H54 (cell line): ENCODE results near the gene FAM81A.
"Not testable (repeated sequence)": the region's sequence is repeated elsewhere in the genome, so short reads cannot be mapped to it uniquely, and the experiment has no call there.

Experiments used
- DNase-seq: peaks from one replicate; pipeline ENCODE4 v3.0.0; 2011; ENCODE audit warnings: low spot score, mixed read lengths; ENCODE audit not compliant: insufficient read length
- FAIRE-seq: peaks from 3 replicates; lab custom pipeline; 2011; peaks lifted over from hg19 to GRCh38; lab: Jason Lieb, UNC
- POLR2A ChIP-seq: IDR thresholded peaks from 2 replicates; pipeline ENCODE4 v1.6.1; 2011; ENCODE audit warnings: low read depth, mild to moderate bottlenecking, low read length

FAM81A gene

DNA sequence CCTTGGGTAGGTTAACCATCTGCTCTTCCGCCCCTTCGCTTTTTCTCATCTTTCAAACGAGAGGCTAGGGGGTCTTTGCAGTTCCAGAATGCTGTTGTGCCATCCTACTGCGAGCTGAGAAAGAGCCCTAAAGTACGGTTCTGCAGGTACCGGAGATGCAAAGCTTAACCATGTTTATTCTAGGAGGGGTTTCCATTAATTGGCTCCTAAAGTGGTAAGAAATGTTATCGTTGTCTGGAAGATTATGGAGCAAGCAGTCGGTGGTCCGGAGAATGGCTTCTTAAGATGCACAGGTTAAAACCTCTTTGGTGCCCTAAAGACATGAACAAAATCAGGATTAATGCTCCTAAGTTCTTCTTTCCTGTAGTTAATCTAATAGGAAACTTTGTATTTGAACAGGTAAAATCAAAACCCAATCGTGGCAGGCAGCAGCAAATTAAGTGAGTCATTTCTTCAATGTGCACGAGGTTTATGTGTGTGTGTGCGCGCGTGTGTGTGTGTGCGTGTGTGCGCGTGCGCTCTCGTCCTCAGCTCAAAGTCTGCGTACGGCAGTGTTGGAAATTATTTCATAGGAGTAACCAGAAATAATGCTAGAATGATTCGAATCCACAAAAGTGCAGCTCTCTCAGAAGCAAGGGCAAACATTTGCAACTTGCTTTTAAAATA is 772 bp downstream of the FAM81A start:
- FAIRE-seq (no peak), DNase-seq (no peak)

GRCh38 chr15:59439576-59439975 is 1.6 kb downstream of the FAM81A start:
- FAIRE-seq (no peak), DNase-seq (no peak)
- TF ChIP-seq POLR2A: no peak

More for the DNA sequence above, 772 bp downstream of the FAM81A start:
- no peak for TF ChIP-seq POLR2A

- TF ChIP-seq POLR2A: no peak
- no peak for DNase-seq
- FAIRE-seq: no peak
These were observed 5.5 kb downstream of the FAM81A start for GRCh38 chr15:59443341-59444072.

- DNase-seq: no peak
- TF ChIP-seq POLR2A: no peak
- FAIRE-seq: no peak
These were observed 6.3 kb downstream of the FAM81A start for GRCh38 chr15:59444081-59444835.

DNA sequence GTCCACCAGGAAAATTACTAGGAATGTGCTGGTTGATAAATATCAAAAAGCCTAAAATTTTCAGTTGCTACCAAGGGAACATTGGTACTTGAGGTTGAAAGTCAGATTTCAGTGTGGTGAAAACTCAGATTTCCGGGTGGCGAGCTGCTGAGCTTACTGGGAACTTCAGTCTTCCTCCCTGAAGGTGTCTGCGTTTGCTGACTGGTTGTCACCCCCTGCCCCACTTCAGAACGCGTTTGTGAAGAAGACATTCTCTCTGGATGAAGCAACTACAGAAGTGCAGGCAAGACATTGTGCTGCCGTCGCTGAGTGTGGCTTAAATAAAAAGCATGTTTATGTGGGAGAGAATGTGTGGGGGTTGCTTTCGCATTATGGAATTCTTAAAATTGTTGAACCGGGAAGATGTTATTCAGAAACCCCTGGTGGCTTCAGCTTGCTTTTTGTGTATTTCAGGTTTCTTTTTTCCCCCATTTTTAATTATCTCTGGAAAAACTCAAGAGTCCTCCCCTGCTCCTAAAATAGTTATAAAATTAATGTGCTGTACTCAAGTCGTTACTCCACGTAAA is 7.1 kb downstream of the FAM81A start:
- no peak for FAIRE-seq
- no peak for TF ChIP-seq POLR2A
- no peak for DNase-seq

DNA sequence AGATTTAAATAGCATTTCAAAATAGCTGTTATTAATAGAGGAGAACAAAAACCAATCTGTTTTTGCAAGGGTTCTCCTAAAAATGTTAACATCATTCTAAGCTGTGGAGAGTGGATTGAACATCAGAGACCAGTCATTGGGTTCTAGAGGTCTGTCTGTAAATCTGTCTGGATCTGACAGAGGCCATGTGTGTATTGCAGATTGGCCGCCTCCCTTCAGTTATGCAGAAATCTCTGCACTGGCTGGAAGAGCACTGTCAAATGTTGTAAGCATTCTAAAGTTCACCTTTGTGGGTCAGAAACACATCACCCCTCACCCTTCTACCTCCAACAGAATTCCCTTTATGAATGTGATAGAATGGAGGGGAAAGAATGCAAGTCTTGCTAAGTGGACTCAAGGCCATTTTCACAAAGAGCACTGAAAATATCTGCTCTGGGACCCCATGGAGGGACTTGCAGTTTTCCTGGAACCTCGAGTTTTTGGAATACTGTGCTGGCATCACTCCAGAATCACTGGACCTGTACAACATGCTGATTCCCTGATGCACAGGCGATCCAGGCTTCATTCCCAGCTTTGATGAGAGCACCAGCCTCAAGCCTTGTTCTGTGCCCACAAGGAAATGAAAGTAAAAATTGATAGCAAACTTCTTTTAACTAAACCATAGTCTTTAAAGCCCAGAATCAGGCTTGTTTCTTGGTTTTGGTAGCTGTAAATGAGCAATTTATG is 8.4 kb downstream of the FAM81A start:
- no peak for TF ChIP-seq POLR2A
- FAIRE-seq: no peak
- no peak for DNase-seq

GRCh38 chr15:59447367-59447766 is 9.4 kb downstream of the FAM81A start:
- TF ChIP-seq POLR2A: no peak

DNA sequence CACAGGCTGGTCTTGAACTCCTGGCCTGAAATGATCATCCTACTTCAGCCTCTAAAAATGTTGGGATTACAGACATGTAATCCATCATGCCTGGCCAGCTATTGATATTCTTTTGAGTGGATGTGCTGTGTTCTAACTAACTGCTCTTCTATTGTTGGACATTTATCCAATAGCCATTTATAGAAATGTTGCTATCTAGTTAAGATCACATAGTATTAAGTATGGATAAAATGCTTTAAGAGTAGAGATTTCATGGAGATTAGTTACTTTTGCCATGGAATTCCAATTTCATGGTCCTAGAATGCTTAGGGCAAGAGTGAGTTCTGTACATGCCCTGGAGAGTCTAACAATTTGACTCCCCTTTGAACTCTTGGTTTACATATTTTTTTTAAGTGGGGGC is 10.9 kb downstream of the FAM81A start:
- FAIRE-seq: no peak

More at GRCh38 chr15:59447367-59447766, 9.4 kb downstream of the FAM81A start:
- FAIRE-seq (no peak), DNase-seq (no peak)

DNA sequence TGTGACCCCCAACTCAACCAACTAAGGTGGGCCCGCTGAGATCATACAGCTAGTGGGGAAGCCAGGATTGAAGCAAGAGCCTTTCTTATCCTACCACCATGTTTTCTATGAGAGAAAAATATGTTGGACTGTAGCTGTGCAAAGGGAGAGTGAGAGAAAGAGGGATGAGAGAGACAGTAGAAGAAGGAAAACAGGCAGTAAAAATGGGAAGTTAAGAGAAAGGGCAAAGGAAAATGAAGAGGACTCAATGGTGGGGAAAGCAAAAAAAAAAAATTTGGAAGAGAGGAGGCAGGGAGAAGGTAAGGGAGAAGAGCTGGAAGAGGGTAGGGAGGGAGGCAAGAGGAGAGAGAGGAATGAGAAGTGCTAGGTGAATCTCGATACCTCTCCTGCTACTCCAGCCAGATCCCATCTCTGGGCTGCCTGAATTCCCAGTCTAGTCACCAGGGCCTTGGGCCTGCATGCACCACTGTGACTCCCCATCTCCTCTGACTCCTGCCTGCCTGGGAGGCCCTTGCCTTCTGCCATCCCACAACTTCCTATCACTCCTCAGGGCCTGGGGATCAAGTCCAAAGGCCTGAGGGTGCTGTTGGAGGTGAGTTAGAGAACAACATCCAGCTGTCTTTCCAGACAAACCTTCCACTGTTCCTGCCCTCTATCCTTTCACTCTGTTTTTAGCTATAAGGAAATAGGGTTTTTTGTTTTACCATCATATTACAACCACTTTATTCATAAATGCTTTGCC is 15.7 kb downstream of the FAM81A start:
- DNase-seq (no peak), FAIRE-seq (no peak)
- TF ChIP-seq POLR2A: no peak

More for the DNA sequence above, 10.9 kb downstream of the FAM81A start:
- no peak for DNase-seq
- TF ChIP-seq POLR2A: no peak

- FAIRE-seq (no peak), DNase-seq (no peak)
- no peak for TF ChIP-seq POLR2A
These were observed 18.1 kb downstream of the FAM81A start for GRCh38 chr15:59456114-59456513.

DNA sequence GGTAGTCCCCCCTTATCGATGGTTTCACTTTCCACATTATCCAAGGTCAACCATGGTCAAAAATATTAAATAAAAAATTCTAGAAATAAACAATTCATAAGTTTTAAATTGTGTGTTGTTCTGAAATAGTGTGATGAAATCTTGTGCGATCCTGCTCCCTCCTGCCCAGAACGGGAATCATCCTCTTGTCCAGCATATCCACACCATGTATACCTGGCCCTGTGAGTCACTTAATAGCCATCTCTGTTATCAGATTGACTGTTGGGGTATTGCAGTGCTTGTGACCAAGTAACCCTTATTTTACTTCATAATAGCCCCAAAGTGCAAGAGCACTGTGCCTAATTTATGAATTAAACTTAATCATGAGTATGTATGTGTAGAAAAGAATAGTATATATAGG is 19.1 kb downstream of the FAM81A start:
- FAIRE-seq (no peak), DNase-seq (no peak)
- TF ChIP-seq POLR2A: no peak

DNA sequence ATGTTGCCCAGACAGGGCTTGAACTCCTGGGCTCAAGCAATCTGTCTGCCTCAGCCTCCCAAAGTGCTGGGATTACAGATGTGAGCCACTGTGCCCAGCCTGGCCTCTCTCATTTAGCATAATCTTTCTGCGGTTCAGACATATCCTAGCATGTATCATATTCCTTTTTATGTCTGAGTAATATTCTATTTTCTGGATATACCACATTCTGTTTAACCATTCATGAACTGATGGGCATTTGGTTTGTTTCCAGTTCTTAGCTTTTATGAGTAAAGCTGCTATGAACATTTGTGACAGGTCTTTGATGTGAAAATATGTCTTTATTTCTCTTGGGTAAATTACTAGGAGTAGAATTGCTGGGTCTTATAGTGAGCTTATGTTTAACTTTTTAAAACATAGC is 23.5 kb downstream of the FAM81A start:
- DNase-seq: no peak
- no peak for FAIRE-seq
- TF ChIP-seq POLR2A: no peak

DNA sequence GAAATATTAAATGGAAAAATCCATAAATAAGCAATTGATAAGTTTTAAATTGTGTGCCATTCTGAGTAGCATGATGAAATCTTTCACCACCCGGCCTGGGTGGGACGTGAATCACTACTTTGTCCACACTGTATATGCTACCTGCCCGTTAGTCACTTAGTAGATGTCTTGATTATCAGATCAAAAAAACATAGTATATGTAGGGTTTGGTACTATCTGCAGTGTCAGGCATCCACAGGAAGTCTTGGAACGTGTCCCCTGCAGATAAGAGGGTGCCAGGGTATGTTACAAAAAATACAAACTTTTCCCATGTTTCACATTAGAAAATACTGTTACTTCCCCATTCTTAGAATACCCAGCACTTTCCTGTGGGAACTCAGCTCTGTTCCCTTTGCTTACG is 35.2 kb downstream of the FAM81A start:
- no peak for DNase-seq
- TF ChIP-seq POLR2A: no peak
- FAIRE-seq: no peak

DNA sequence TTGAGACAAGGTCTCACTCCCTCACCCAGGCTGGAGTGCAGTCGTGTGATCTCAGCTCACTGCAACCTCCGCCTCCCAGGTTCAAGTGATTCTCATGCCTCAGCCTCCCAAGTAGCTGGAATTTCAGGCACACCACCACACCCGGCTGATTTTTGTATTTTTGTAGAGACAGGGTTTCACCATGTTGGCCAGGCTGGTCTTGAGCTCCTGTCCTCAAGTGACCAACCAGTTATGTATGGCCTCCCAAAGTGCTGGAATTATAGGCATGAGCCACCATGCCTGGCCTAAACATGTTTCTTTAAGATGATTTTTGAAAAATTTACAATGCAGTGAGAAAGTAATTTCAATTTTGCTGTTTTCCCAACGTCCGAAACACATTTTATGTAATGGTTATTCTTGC is 37.2 kb downstream of the FAM81A start:
- FAIRE-seq, DNase-seq: not testable (repeated sequence)
